NCI-H748 (cell line): ENCODE data around the gene OR5AU1.

ENCODE experiments used
- DNase-seq: peaks from one replicate; lab custom pipeline; 2025; ENCODE audit not compliant: unreplicated experiment; lab: John Stamatoyannopoulos, UW

The OR5AU1 gene

GRCh38 chr14:21107283-21107800, 48.5 kb downstream of the OR5AU1 start:
- no peak for DNase-seq

GRCh38 chr14:21106498-21107282, 49.2 kb downstream of the OR5AU1 start:
- peak; percentile 75 for DNase-seq

GRCh38 chr14:21106176-21106497, 49.7 kb downstream of the OR5AU1 start:
- DNase-seq = no peak

GRCh38 chr14:21105095-21105494, 50.8 kb downstream of the OR5AU1 start:
- DNase-seq = no peak
